Activated effector memory CD4-positive, alpha-beta T cell treated with anti-CD3 and anti-CD28 coated beads, Interleukin-2, amount 50 U/mL, for 16 hours (primary cell): ENCODE measurements around the gene FYCO1.

Experiments
- DNase-seq: peaks from one replicate; pipeline ENCODE4 v3.0.0-alpha.2; 2020

Gene FYCO1

GRCh38 chr3:45880725-45881077 lies 114.9 kb downstream of the FYCO1 start:
- no peak for DNase-seq

GRCh38 chr3:45878124-45878523 lies 117.5 kb downstream of the FYCO1 start:
- no peak for DNase-seq

- no peak for DNase-seq
Observed at GRCh38 chr3:45874677-45875346, 120.8 kb downstream of the FYCO1 start.

GRCh38 chr3:45873638-45874037 lies 122.0 kb downstream of the FYCO1 start:
- no peak for DNase-seq

- no peak for DNase-seq
Observed at GRCh38 chr3:45873036-45873435, 122.6 kb downstream of the FYCO1 start.

GRCh38 chr3:45872569-45872968 lies 123.1 kb downstream of the FYCO1 start:
- DNase-seq, result no peak

GRCh38 chr3:45871780-45872179 lies 123.8 kb downstream of the FYCO1 start:
- DNase-seq, result no peak

GRCh38 chr3:45870099-45870498 lies 125.5 kb downstream of the FYCO1 start:
- DNase-seq, result peak; percentile 84

GRCh38 chr3:45869638-45870037 lies 126.0 kb downstream of the FYCO1 start:
- DNase-seq, result no peak

- DNase-seq, result no peak
Observed at GRCh38 chr3:45868650-45869049, 127.0 kb downstream of the FYCO1 start.

- DNase-seq, result no peak
Observed at GRCh38 chr3:45868213-45868612, 127.4 kb downstream of the FYCO1 start.
